ENCODE measurements around the gene GABBR2. TPM values are rescaled to one million over a fixed set of nuclear protein-coding genes. Genes with fewer than 3 reads are reported as not detected.

The GABBR2 gene
- total and polyA plus RNA-seq, 9 of the 15 experiments (the other 6 are each of a cell fraction or from before 2014, with no cell fraction given) = 0.15 to 1.9 (median 0.32) TPM

DNA sequence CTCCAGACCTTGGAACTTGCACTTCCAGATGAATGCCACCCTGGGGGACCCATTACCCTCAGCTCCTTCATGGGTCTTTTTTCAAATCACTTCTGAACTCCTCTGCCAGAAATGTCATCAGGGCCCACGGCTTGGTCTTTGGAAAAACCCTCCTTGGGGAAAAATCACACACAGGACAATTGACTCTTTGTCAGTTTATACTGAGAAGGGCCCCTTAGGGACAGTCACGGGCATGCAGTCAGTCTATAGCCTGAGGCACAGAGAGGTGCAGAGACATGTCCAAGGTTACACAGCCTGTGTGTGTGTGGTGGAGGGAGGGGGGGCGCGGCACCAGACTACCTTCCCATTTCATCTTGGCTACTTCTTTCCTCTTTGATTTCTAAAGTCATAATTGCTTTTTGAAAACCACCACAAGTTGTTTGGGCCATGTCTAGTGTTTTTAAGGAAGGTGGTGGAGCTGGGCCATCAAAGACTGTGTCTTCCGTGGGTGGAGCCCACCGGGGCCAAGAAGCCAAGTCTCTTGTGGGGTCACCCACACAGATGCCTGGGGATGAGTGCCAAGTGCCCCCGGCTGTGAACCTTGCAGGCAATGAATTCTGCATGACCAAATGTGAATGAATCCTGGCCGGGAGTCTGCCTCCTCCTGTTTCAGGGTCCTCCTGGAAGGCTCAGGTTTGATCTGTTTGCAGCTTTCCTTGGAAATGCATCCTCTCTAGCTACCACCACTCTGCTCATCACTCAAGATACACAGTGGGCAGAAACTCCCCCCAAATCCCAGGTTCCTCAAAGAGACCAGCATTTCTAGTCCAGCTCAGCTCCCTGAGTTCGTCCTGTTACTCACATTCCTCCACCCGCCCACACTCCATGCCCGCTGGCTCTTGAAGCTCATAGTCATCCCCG, 253.2 kb downstream of the GABBR2 start:
- no peak overlapping the region for H3K4me3 ChIP-seq
- no peak overlapping the region for H3K27ac ChIP-seq (ENCODE audit: extremely low read depth, low read depth, low read length)
- no TSS peak for BruUV-seq (replicated peaks)
- in situ Hi-C loops (cut with MboI) = no loop called here
- peaks cover 0 to 4% of the 10 kb centered on the region in 2 experiments; a peak in 3 of 5 replicates for H3K4me1 ChIP-seq (replicated peaks in 1 of 2; ENCODE audit: control insufficient read depth in 2 of 2, insufficient read depth in 2 of 2, low read length in 2 of 2)
- ATAC-seq = no peak
- H3K79me2 ChIP-seq (ENCODE audit: control insufficient read depth, insufficient read depth, low read length) = no peaks in the 10 kb centered on the region
- TF ChIP-seq MEIS2 (IDR thresholded peaks at IDR 0.05; ENCODE audit: partially characterized antibody) = no peak
- peak; percentile 34 for TF ChIP-seq EGR1 (conservative IDR thresholded peaks at IDR 0.05)
- no peak for TF ChIP-seq ZNF134 (CRISPR knock-in tag; conservative IDR thresholded peaks at IDR 0.05)
- no peak for TF ChIP-seq ZNF354B (CRISPR knock-in tag; IDR thresholded peaks at IDR 0.05)
- no peak for TF ChIP-seq NR1H2 (CRISPR knock-in tag; IDR thresholded peaks at IDR 0.05)
- TF ChIP-seq, protein P1, sequence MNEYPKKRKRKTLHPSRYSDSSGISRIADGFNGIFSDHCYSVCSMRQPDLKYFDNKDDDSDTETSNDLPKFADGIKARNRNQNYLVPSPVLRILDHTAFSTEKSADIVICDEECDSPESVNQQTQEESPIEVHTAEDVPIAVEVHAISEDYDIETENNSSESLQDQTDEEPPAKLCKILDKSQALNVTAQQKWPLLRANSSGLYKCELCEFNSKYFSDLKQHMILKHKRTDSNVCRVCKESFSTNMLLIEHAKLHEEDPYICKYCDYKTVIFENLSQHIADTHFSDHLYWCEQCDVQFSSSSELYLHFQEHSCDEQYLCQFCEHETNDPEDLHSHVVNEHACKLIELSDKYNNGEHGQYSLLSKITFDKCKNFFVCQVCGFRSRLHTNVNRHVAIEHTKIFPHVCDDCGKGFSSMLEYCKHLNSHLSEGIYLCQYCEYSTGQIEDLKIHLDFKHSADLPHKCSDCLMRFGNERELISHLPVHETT (CRISPR knock-in tag; conservative IDR thresholded peaks at IDR 0.05 in 1 of 2, IDR thresholded peaks at IDR 0.05 in 1 of 2) = no peak
- peak; percentile 56; the same call in 1 of the 2 replicates for TF ChIP-seq ZNF263 (CRISPR knock-in tag; IDR thresholded peaks at IDR 0.05; ENCODE audit: borderline replicate concordance)
- TF ChIP-seq PHB2 (IDR thresholded peaks at IDR 0.05; ENCODE audit: low read depth) = no peak
- no peak for TF ChIP-seq HNRNPH1 (optimal IDR thresholded peaks at IDR 0.05; ENCODE audit: low read depth, low read length)
- no peak for TF ChIP-seq ZNF75A (CRISPR knock-in tag; IDR thresholded peaks at IDR 0.05)
- no peak for TF ChIP-seq SMARCC2 (IDR thresholded peaks at IDR 0.05; ENCODE audit: low read depth)
- no peaks in the 10 kb centered on the region for H4K20me1 ChIP-seq (replicated peaks; ENCODE audit: control insufficient read depth, insufficient read depth, low read length)
- peaks cover 0 to 4% of the 10 kb centered on the region in 2 experiments; a peak in 1 of 5 replicates for H3K27me3 ChIP-seq (ENCODE audit: control insufficient read depth in 2 of 2, insufficient read depth in 2 of 2, low read length in 2 of 2)
- no peak for FAIRE-seq
- H3K36me3 ChIP-seq (ENCODE audit: control insufficient read depth, insufficient read depth, low read length) = no peaks in the 10 kb centered on the region
- no peak overlapping the region for H3K9ac ChIP-seq (ENCODE audit: insufficient read depth in 1 of 2, low read depth in 2 of 2, low read length in 2 of 2)
- POLR2A ChIA-PET = interaction anchor here (1.1 to 1.7 kb wide), 3 partner anchors 13 to 25 kb away, joined by 3 to 5 read pairs (median 5); no protein-coding TSS in a partner anchor
- DNase-seq (ENCODE audit: extremely low read depth in 1 of 4, low spot score in 3 of 4) = no peak
- 27% methylated on average over 12 of the region's 12 CpGs for WGBS (ENCODE audit: insufficient coverage, low coverage, missing lambda C conversion rate)
- no peaks in the 10 kb centered on the region for H3K9me1 ChIP-seq (ENCODE audit: control insufficient read depth, insufficient read depth, low read length)
- H3K4me2 ChIP-seq (ENCODE audit: insufficient read depth, low read length) = no peak overlapping the region
- CTCF ChIA-PET (ENCODE audit: low intra/inter-chr PET ratio) = no interaction called here
- H2AFZ ChIP-seq (ENCODE audit: low read depth, low read length) = no peak overlapping the region
- peaks cover 5% of the 10 kb centered on the region; the same call in 1 of the 2 replicates for H3K9me3 ChIP-seq (replicated peaks; ENCODE audit: control insufficient read depth, insufficient read depth, low read depth, low read length)
- intact Hi-C loops (cut with micrococcal nuclease) = no loop called here

Measured in K562 (cell line).